SK-N-SH (cell line): ENCODE measurements around the gene WNK1. TPM values are rescaled to one million over a fixed set of nuclear protein-coding genes. Genes with fewer than 3 reads are reported as not detected.

Source experiments
- CTCF ChIA-PET: fragments of 300-600, 350-600 bp; formaldehyde crosslinking; extraction: SDS; loops from one replicate; lab custom pipeline; 2021; lab: Yijun Ruan, JAX
- POLR2A ChIA-PET: fragments of 350-600 bp; sonication (Branson Sonifier 250); formaldehyde crosslinking; extraction: SDS; loops from one replicate; lab custom pipeline; 2020; ENCODE audit warnings: antibody characterized with exemption, inconsistent platforms; lab: Yijun Ruan, JAX
- DNase-seq: peaks from one replicate; pipeline ENCODE4 v3.0.0; 2012
- H2AFZ ChIP-seq: fragments of 200-600 bp; sonication (generic); 2 replicates; pipeline ENCODE4 v1.8.1; 2016; ENCODE audit warnings: antibody characterized with exemption, mild to moderate bottlenecking, low read depth
- H3F3A ChIP-seq: fragments of 200-600 bp; sonication (generic); replicated peaks from 2 replicates; pipeline ENCODE3; 2016; ENCODE audit warnings: antibody characterized with exemption, mild to moderate bottlenecking; ENCODE audit not compliant: insufficient read depth
- H3K27ac ChIP-seq, 2 experiments: fragments of 200-500 bp in 1 of 2; fragments of 200-600 bp in 1 of 2; sonication (Bioruptor generic) in 1 of 2; sonication (generic), shearing (Covaris generic) in 1 of 2; 2 replicates each; pipeline versions ENCODE4 v1.5.1 to v1.6.1; 2014 to 2016; ENCODE audit warnings: low read depth in 2 of 2, inconsistent platforms in 1 of 2, low read length in 1 of 2, mild to moderate bottlenecking in 1 of 2, mixed read lengths in 1 of 2
- H3K27me3 ChIP-seq: fragments of 200-600 bp; sonication (generic), shearing (Covaris generic); 2 replicates; pipeline ENCODE4 v1.6.1; 2016; ENCODE audit warnings: mixed run types; ENCODE audit not compliant: insufficient read depth
- H3K36me3 ChIP-seq, 2 experiments: fragments of 200-500 bp in 1 of 2; fragments of 200-600 bp in 1 of 2; sonication (Bioruptor generic) in 1 of 2; sonication (generic) in 1 of 2; replicated peaks in 1 of 2; 2 replicates each; pipeline versions ENCODE3 to v1.5.1; 2014 to 2016; ENCODE audit warnings: low read length in 1 of 2, mild to moderate bottlenecking in 1 of 2; ENCODE audit not compliant: insufficient read depth in 2 of 2, control insufficient read depth in 1 of 2
- H3K4me1 ChIP-seq, 2 experiments: fragments of 200-500 bp in 1 of 2; fragments of 200-600 bp in 1 of 2; sonication (Bioruptor generic) in 1 of 2; sonication (generic), shearing (Covaris generic) in 1 of 2; 2 replicates each; pipeline versions ENCODE4 v1.5.1 to v1.6.1; 2014 to 2016; ENCODE audit warnings: low read depth in 1 of 2, low read length in 1 of 2, mixed run types in 1 of 2; ENCODE audit not compliant: insufficient read depth in 2 of 2, control insufficient read depth in 1 of 2
- H3K4me2 ChIP-seq: fragments of 200-600 bp; sonication (generic), shearing (Covaris generic); 2 replicates; pipeline ENCODE4 v1.6.1; 2017; ENCODE audit warnings: mixed run types
- H3K4me3 ChIP-seq, 2 experiments: fragments of 200-500 bp in 1 of 2; fragments of 200-600 bp in 1 of 2; sonication (Bioruptor generic) in 1 of 2; sonication (generic), shearing (Covaris generic) in 1 of 2; 2 replicates each; pipeline versions ENCODE4 v1.5.1 to v1.8.1; 2014 to 2016; ENCODE audit warnings: low read depth in 2 of 2, inconsistent platforms in 1 of 2, low read length in 1 of 2, mild to moderate bottlenecking in 1 of 2, mixed read lengths in 1 of 2, moderate library complexity in 1 of 2
- H3K79me2 ChIP-seq: fragments of 200-600 bp; sonication (generic); 2 replicates; pipeline ENCODE4 v1.8.1; 2017; ENCODE audit warnings: mild to moderate bottlenecking; ENCODE audit not compliant: insufficient read depth
- H3K9ac ChIP-seq: fragments of 200-600 bp; sonication (generic); 2 replicates; pipeline ENCODE4 v1.6.1; 2017; ENCODE audit warnings: mixed run types
- H3K9me2 ChIP-seq: fragments of 200-600 bp; sonication (generic); 2 replicates; pipeline ENCODE4 v1.6.1; 2017; ENCODE audit warnings: mixed run types
- H3K9me3 ChIP-seq: fragments of 200-600 bp; sonication (generic); 2 replicates; pipeline ENCODE4 v1.6.1; 2017; ENCODE audit warnings: mixed run types, mild to moderate bottlenecking, moderate library complexity
- H4K20me1 ChIP-seq: fragments of 200-600 bp; sonication (generic); 2 replicates; pipeline ENCODE4 v1.6.1; 2017; ENCODE audit warnings: mild to moderate bottlenecking, mixed run types; ENCODE audit not compliant: insufficient read depth
- ELF1 ChIP-seq: IDR thresholded peaks from 2 replicates; pipeline ENCODE4 v1.4.0; 2012
- FOSL2 ChIP-seq: IDR thresholded peaks from 2 replicates; pipeline ENCODE4 v1.4.0; 2012; ENCODE audit warnings: low read depth, mild to moderate bottlenecking, moderate library complexity, borderline replicate concordance
- FOXJ3 ChIP-seq: sonication (generic); formaldehyde crosslinking; IDR thresholded peaks from 2 replicates; pipeline ENCODE4 v1.5.1; 2020; ENCODE audit warnings: mild to moderate bottlenecking, missing genetic modification reagents
- MEF2A ChIP-seq: IDR thresholded peaks from 2 replicates; pipeline ENCODE4 v1.4.0; 2012; ENCODE audit warnings: low read depth, borderline replicate concordance
- WGBS: methylation state at CpG from one replicate; pipeline ENCODE4 v1.1.6; 2017; ENCODE audit warnings: low lambda C conversion rate; 5-methylcytosine and 5-hydroxymethylcytosine counted together
- polyA plus RNA-seq, 3 experiments: library from polyadenylated mRNA; depleted of rRNA; stranded (reverse); fragments of >200 nt; gene quantifications; 2 replicates each; pipeline ENCODE4 v1.2.3, GENCODE V29; 2012
- TF ChIP-seq, protein P1 (sequence below): IDR thresholded peaks from 2 replicates; pipeline ENCODE4 v1.4.0; 2012; ENCODE audit warnings: low read depth, borderline replicate concordance
- TF ChIP-seq, protein P2 (sequence below): IDR thresholded peaks from 2 replicates; pipeline ENCODE4 v1.6.1; 2012; ENCODE audit warnings: mild to moderate bottlenecking, low read depth, low read length, moderate library complexity
- TF ChIP-seq, protein P3 (sequence below): fragments of 150-350 bp; IDR thresholded peaks from 2 replicates; pipeline ENCODE4 v1.6.1; 2017; ENCODE audit warnings: antibody characterized with exemption, low read length, low read depth, borderline replicate concordance
- TF ChIP-seq, protein P4 (sequence below): fragments of 200-600 bp; sonication (generic); IDR thresholded peaks from 2 replicates; pipeline ENCODE4 v1.6.1; 2017; ENCODE audit warnings: antibody characterized with exemption, mild to moderate bottlenecking, moderate library complexity

WNK1 gene
- polyA plus RNA-seq, 1 of the 3 experiments (the other 2 are of a cell fraction) = 30.5 TPM

DNA sequence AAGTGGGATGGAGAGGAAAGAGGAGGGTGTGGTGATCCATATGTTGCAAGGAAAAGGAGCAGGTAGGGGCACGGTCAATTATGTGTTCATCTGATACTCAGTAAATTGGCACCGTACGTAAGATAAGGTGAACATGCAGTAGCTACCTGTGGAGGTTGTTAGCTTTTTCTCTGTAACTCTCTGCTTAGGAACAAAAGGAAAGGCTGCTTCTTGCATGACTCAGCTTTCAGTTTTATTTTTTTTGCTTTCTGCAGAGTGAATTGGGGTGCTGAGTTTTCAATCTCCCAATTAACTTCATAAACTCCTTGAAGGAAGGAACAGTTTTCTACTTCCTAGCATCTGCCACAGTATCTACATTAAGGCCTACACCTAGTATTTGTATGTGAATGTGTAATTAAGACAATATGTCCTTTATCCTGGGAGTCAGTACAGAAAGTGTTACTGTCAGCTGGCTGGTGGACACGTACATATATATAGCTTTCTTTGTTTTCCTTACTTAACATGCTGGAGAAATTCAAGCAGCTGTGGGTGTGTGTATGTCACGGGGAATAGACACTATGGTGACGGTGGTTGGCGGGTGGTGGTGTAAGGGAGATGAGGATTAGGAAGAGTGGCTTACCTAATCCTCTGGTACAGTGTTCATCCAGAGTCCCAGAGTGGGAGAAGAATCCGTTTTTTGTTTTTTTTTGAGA is 40.1 kb upstream of the WNK1 start:
- Histone ChIP-seq H2AFZ (peak overlapping the region; percentile 67; the same call in 1 of the 2 replicates), H3K36me3 (no peaks in the 10 kb centered on the region), H3K27ac (no peak overlapping the region), H3K9me3 (no peaks in the 10 kb centered on the region), H3K9me2 (no peaks in the 10 kb centered on the region), H3K79me2 (no peaks in the 10 kb centered on the region), H3K4me1 (no peaks in the 10 kb centered on the region), H3K4me3 (no peak overlapping the region), H4K20me1 (no peaks in the 10 kb centered on the region), H3K4me2 (no peak overlapping the region), H3K27me3 (no peaks in the 10 kb centered on the region), H3K9ac (no peak overlapping the region), H3F3A (no peaks in the 10 kb centered on the region)
- CTCF ChIA-PET = no interaction called here
- WGBS = 82% methylated on average over 8 of the region's 8 CpGs
- TF ChIP-seq, protein P1, sequence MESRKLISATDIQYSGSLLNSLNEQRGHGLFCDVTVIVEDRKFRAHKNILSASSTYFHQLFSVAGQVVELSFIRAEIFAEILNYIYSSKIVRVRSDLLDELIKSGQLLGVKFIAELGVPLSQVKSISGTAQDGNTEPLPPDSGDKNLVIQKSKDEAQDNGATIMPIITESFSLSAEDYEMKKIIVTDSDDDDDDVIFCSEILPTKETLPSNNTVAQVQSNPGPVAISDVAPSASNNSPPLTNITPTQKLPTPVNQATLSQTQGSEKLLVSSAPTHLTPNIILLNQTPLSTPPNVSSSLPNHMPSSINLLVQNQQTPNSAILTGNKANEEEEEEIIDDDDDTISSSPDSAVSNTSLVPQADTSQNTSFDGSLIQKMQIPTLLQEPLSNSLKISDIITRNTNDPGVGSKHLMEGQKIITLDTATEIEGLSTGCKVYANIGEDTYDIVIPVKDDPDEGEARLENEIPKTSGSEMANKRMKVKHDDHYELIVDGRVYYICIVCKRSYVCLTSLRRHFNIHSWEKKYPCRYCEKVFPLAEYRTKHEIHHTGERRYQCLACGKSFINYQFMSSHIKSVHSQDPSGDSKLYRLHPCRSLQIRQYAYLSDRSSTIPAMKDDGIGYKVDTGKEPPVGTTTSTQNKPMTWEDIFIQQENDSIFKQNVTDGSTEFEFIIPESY = no peak
- no peak for TF ChIP-seq MEF2A
- TF ChIP-seq FOXJ3 = no peak
- no peak for TF ChIP-seq ELF1
- TF ChIP-seq FOSL2 = peak; percentile 18; the same call in 1 of the 2 replicates
- TF ChIP-seq, protein P2, sequence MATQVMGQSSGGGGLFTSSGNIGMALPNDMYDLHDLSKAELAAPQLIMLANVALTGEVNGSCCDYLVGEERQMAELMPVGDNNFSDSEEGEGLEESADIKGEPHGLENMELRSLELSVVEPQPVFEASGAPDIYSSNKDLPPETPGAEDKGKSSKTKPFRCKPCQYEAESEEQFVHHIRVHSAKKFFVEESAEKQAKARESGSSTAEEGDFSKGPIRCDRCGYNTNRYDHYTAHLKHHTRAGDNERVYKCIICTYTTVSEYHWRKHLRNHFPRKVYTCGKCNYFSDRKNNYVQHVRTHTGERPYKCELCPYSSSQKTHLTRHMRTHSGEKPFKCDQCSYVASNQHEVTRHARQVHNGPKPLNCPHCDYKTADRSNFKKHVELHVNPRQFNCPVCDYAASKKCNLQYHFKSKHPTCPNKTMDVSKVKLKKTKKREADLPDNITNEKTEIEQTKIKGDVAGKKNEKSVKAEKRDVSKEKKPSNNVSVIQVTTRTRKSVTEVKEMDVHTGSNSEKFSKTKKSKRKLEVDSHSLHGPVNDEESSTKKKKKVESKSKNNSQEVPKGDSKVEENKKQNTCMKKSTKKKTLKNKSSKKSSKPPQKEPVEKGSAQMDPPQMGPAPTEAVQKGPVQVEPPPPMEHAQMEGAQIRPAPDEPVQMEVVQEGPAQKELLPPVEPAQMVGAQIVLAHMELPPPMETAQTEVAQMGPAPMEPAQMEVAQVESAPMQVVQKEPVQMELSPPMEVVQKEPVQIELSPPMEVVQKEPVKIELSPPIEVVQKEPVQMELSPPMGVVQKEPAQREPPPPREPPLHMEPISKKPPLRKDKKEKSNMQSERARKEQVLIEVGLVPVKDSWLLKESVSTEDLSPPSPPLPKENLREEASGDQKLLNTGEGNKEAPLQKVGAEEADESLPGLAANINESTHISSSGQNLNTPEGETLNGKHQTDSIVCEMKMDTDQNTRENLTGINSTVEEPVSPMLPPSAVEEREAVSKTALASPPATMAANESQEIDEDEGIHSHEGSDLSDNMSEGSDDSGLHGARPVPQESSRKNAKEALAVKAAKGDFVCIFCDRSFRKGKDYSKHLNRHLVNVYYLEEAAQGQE = no peak
- TF ChIP-seq, protein P3, sequence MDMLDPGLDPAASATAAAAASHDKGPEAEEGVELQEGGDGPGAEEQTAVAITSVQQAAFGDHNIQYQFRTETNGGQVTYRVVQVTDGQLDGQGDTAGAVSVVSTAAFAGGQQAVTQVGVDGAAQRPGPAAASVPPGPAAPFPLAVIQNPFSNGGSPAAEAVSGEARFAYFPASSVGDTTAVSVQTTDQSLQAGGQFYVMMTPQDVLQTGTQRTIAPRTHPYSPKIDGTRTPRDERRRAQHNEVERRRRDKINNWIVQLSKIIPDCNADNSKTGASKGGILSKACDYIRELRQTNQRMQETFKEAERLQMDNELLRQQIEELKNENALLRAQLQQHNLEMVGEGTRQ = no peak
- TF ChIP-seq, protein P4, sequence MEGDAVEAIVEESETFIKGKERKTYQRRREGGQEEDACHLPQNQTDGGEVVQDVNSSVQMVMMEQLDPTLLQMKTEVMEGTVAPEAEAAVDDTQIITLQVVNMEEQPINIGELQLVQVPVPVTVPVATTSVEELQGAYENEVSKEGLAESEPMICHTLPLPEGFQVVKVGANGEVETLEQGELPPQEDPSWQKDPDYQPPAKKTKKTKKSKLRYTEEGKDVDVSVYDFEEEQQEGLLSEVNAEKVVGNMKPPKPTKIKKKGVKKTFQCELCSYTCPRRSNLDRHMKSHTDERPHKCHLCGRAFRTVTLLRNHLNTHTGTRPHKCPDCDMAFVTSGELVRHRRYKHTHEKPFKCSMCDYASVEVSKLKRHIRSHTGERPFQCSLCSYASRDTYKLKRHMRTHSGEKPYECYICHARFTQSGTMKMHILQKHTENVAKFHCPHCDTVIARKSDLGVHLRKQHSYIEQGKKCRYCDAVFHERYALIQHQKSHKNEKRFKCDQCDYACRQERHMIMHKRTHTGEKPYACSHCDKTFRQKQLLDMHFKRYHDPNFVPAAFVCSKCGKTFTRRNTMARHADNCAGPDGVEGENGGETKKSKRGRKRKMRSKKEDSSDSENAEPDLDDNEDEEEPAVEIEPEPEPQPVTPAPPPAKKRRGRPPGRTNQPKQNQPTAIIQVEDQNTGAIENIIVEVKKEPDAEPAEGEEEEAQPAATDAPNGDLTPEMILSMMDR = no peak
- POLR2A ChIA-PET = no interaction called here
- no peak for DNase-seq
